HG02884 (cell line): ENCODE results near the gene JUN.

Source experiments
- ATAC-seq: cut with Tn5 transposase; IDR thresholded peaks from one replicate; pipeline ENCODE4 v1.9.1; 2021; ENCODE audit warnings: mild to moderate bottlenecking, moderate library complexity; ENCODE audit not compliant: unreplicated experiment

JUN gene

DNA sequence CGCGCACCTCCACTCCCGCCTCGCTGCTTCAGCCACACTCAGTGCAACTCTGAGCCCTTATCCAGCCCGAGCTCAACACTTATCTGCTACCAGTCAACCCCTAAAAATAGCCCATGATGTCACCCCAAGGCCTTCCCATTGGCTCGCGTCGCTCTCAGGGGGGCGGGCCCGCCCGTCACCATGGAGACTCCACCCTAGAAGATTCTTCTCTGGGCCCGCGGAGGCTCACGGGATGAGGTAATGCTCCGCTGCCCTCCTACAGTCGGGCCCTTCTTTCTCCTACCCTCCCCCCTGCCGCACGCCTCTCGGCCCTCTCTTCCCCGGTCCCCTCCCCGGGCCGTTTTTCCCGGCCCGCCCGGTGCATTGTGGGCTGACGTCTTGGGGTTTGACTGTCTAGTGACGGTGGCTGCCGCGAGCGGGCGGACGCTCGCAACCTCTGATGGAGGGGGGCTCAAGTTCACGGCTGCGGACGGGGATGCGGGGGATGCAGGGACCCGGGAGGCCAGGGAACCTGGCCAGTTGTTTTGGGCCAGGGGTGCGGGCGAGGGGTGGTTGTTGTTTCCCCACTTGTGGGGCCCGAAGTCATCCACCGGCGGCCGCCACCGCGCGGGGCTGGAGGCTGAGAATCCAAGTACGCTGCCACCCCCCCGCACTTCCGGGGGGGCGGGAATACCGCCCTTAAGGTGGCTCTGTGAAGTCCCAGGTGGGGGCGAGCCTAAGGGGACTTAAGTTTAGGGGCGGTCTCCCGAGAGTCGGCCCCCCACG lies at the start of gene JUN:
Gene JUN, minus strand, starts transcription at position 55 of the 765 bp plus-strand sequence. CDS start 977 bp downstream, outside the sequence.
- ATAC-seq: peak; percentile 79

DNA sequence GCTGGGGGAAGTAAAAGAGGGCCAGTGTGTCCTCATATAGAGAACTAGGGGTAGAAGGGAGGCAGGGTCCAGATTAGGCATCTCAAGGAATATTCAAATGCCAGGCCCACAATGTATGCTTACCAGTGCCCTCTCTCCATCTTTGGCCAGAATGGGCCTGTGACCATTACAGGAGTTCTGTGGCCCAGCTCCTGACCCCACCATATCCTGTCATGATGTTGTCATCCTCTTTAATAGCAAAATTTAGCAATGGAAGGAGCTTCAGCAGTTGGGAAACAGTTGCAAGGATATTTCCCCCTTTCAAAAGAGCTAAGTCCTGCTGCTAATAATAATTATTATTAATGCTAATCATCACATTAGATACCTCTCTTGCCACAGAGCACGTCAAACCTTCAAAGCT lies 49.3 kb upstream of the JUN start:
- no peak for ATAC-seq

DNA sequence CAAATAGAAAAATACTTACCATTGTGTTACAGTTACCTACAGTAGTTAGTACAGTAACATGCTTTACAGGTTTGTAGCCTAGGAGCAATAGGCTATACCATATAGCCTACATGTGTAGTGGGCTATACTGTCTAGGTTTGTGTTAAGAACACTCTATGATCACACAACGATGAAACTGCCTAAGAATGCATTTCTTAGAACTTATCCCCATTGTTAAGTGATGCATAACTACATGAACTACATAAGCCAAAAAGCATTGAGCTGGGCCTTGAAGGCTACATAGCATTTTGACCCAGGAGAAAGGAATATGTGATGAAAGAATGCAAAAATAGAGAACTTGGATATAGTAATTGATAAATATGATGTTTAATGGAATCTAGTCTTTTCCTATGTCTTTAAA lies 46.4 kb upstream of the JUN start:
- no peak for ATAC-seq

DNA sequence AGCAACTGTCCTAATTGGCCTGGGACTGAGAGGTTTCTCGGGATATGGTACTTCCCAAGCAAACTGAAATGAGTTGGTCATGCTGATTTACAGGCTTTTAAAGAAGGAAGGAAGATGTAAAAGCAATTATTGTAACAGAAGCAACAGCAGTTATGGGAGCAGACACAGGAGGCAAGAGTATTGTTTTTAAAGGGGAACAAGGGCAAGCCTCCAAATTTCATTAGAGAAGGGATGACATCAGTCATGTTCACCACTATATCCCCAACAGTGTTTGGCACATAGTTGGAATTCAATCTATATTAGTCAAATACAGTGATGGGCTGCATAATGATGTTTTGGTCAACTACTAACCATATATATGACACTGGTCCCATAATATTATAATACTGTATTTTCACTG lies 46.0 kb upstream of the JUN start:
- ATAC-seq: no peak

- ATAC-seq: no peak
Observed at GRCh38 chr1:58827298-58827697, 43.5 kb upstream of the JUN start.

GRCh38 chr1:58824753-58825389 lies 41.0 kb upstream of the JUN start:
- no peak for ATAC-seq

DNA sequence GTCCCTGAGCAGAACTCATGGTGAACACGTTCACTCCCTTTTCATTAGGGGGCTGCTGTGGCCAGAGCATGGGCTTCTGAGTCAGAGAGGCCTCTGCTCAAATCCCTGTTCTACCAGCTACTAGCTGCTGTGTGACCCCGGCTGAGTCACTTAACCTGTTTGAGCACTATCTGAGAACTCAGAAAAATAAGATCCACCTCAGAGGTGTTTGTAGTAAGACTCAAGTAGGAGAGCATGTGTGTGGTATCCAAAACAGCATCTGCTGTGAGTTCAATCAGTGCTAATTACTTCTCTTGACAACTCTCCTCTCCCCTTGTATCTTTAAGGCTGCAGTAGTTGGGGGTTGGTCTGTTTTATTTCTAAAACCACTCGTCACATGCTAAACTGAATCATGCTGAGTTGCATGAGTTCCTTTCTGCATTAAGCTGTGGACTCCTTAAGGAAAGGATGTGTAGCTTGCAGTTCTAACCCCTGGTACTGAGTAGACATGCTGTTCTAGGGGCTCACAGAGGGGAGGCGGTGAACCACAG lies 39.7 kb upstream of the JUN start:
- ATAC-seq: no peak

- ATAC-seq: no peak
Observed at GRCh38 chr1:58821309-58821708, 37.5 kb upstream of the JUN start.

GRCh38 chr1:58818976-58819375 lies 35.1 kb upstream of the JUN start:
- no peak for ATAC-seq

- ATAC-seq: no peak
Observed at GRCh38 chr1:58818075-58818474, 34.2 kb upstream of the JUN start.

- ATAC-seq: no peak
Observed at GRCh38 chr1:58816747-58817221, 32.9 kb upstream of the JUN start.

DNA sequence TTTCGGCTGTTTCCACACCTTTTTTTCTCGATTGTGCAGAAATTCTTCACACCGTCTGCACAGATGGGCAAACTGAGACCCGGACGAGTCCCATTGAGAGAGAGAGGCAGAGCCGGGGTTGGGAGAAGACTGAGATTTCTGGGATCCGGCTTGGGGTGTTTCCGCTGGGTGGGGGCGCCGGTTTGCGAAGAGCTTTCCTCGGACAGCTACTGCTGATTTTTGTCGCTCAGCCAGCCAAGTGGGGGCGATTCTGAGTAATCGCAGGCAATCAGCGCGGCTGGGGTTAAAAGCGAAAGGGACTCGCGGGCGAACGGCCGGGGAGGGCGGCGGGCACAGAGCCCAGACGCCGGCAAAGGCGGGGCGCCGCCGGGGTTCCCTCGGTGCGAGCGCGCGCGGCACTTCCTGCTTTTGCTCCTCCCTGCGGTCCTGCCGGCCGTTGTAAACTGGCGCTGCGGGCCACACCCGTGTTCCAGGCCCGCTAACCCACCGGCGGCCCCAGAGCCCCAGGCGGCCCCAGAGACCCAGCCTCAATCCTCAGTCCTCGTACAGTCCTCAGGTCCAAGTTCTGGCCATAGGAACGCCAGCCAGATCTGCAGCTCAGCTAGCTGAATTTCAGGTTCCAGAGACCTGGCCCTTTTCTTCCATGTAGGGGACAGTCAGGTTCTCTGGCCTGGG lies 32.4 kb upstream of the JUN start:
- peak; percentile 80 for ATAC-seq

DNA sequence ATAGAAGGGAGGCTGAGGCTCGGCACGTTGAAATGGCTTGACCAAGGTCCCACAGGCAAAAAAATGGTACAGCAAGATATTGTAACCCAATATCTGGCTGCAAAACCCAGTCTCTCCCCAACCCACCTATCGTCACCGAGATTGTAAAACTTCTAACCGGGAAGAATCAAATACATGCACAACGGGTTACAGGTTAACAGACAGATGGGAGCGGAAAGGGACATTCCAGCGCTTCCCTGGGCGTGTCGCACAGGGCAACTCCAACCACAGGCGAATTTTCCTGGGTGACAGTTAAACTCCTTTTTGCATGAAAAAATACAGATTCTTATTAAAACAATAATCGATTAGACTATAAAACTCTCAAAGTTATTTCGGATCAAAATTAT lies 31.8 kb upstream of the JUN start:
- ATAC-seq: peak; percentile 6

DNA sequence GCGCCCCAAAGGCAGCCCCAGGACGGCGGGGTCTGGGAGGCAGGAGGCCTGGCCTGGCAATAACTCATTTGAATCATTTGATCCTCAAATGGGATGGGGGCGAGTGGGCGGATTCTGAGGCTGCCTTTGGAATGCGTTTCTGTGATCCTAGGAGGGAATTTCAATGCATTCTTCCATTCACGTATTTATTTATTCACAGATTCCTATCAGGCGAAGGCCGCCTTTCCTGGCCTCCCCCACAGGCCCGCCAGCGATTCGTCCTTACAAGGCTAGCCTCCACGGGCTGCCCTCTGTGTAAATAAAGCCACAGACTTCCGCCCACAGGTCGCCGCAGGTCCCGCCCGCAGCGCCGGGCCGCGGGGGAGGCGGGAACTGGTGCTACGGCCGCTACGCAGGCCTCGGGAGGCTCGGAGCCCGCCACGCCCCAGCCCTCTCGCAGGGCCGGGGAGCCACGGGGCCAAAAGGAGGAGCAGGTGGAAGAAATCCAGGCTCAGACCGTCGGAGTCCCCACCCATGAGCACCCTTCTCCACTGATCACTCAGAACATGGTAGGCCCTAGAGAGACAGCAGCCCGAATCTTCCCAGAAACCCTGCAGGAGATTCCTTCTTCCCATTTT lies 31.3 kb upstream of the JUN start:
- ATAC-seq: peak; percentile 49

- ATAC-seq: no peak
Observed at GRCh38 chr1:58814251-58815068, 30.6 kb upstream of the JUN start.

GRCh38 chr1:58813801-58814200 lies 30.0 kb upstream of the JUN start:
- no peak for ATAC-seq

DNA sequence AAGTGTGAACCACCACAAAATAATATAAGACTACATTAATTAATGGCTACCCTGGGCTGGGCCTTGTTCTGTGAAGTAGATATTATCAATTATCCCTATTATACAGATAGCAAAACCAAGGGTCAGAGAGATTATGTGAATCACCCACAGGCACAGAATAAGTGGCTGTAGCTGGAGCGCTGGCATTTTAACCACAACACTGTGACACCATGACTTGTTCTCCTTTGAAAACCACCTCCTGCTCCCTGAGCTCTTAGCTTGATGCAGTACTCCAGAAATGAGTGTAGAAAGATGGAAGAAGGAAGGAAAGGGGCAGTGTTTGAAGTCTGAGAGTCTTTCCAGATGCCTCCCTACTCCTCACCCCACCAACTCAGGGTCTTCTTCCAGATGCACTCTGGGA lies 29.5 kb upstream of the JUN start:
- ATAC-seq: no peak

- no peak for ATAC-seq
Observed at GRCh38 chr1:58812926-58813325, 29.1 kb upstream of the JUN start.

GRCh38 chr1:58812468-58812867 lies 28.6 kb upstream of the JUN start:
- no peak for ATAC-seq

DNA sequence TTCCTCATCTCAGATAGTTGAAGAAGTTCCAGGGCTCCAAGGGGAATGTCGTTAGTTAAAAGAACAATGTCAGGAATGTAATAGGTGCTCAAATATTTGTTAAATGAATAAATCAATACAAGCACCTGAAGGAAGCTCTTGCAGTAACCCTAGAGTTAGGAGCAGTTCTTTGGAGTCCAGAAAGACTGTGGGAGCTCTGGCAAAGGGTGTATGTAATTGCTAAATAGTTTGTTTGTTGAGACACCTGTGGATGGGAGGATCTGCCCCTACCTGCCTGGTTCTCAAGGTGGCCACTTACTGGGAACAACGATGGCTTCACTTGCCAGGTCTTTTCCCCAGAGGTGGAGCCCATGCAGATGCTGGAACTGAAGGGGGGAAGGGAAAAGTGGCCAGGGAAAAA lies 27.5 kb upstream of the JUN start:
- ATAC-seq: no peak
